ENCODE results near the gene S100A9.

- TF ChIP-seq CTCF (conservative IDR thresholded peaks at IDR 0.05; ENCODE audit: low read depth, low read length) (no peak), EZH2 (IDR thresholded peaks at IDR 0.05; ENCODE audit: low read length, unreplicated experiment) (no peak), EZH2phosphoT487 (IDR thresholded peaks at IDR 0.05; ENCODE audit: borderline replicate concordance, low read length) (no peak)
These were observed 8.6 kb downstream of the S100A9 start for GRCh38 chr1:153366261-153366660.
